Neural cell (in vitro differentiated cells): Measurements from ENCODE around the gene SERTAD1.

Experiments used
- CTCF ChIP-seq: fragments of 450-650 bp; IDR thresholded peaks from 2 replicates; pipeline ENCODE4 v1.5.1; 2014; ENCODE audit warnings: antibody characterized with exemption, mild to moderate bottlenecking, moderate library complexity; ENCODE audit not compliant: poor library complexity, severe bottlenecking
- EZH2 ChIP-seq: fragments of 200-600, 300-800 bp; shearing (Covaris generic), sonication (generic); IDR thresholded peaks from 2 replicates; pipeline ENCODE4 v1.6.1; 2014; ENCODE audit warnings: antibody characterized with exemption, low read length, borderline replicate concordance, mild to moderate bottlenecking; ENCODE audit not compliant: insufficient read depth, poor library complexity, severe bottlenecking
- TAF1 ChIP-seq: IDR thresholded peaks from 2 replicates; pipeline ENCODE4 v1.6.1; 2012; ENCODE audit warnings: low read depth

GRCh38 chr19:40383668-40384248 lies 42.0 kb downstream of the SERTAD1 start:
- no peak for TF ChIP-seq CTCF
- TF ChIP-seq EZH2, result no peak
- TF ChIP-seq TAF1, result no peak
